Measurements from ENCODE around the gene CLCN5.
"Not testable (repeated sequence)": the region's sequence is repeated elsewhere in the genome, so short reads cannot be mapped to it uniquely, and the experiment has no call there.

Gene CLCN5

GRCh38 chrX:49999087-49999486, 76.7 kb downstream of the CLCN5 start:
- no peak for DNase-seq

GRCh38 chrX:50000937-50001542, 78.6 kb downstream of the CLCN5 start:
- no peak for DNase-seq

- DNase-seq: no peak
Observed at GRCh38 chrX:50002067-50002714, 79.8 kb downstream of the CLCN5 start.

- no peak for DNase-seq
Observed at GRCh38 chrX:50003467-50003866, 81.1 kb downstream of the CLCN5 start.

- DNase-seq: no peak
Observed at GRCh38 chrX:50003927-50004326, 81.5 kb downstream of the CLCN5 start.

- DNase-seq: not testable (repeated sequence)
Observed at GRCh38 chrX:50025591-50025990, 103.2 kb downstream of the CLCN5 start.

- no peak for DNase-seq
Observed at GRCh38 chrX:50035126-50035525, 112.7 kb downstream of the CLCN5 start.

- no peak for DNase-seq
Observed at GRCh38 chrX:50036426-50036825, 114.0 kb downstream of the CLCN5 start.

GRCh38 chrX:50045823-50046222, 123.4 kb downstream of the CLCN5 start:
- DNase-seq: no peak

GRCh38 chrX:50049228-50049627, 126.8 kb downstream of the CLCN5 start:
- no peak for DNase-seq

- DNase-seq: no peak
Observed at GRCh38 chrX:50054147-50054546, 131.8 kb downstream of the CLCN5 start.

- no peak for DNase-seq
Observed at GRCh38 chrX:50066318-50066937, 144.0 kb downstream of the CLCN5 start.

GRCh38 chrX:50067435-50068284, 145.3 kb downstream of the CLCN5 start:
- peak; percentile 44 for DNase-seq

GRCh38 chrX:50068285-50068563, 145.8 kb downstream of the CLCN5 start:
- DNase-seq: no peak

- no peak for DNase-seq
Observed at GRCh38 chrX:50068893-50069292, 146.5 kb downstream of the CLCN5 start.

- no peak for DNase-seq
Observed at GRCh38 chrX:50071494-50071893, 149.1 kb downstream of the CLCN5 start.

- DNase-seq: no peak
Observed at GRCh38 chrX:50072110-50072509, 149.7 kb downstream of the CLCN5 start.

- DNase-seq: no peak
Observed at GRCh38 chrX:50073601-50074000, 151.2 kb downstream of the CLCN5 start.

GRCh38 chrX:50075630-50076339, 153.4 kb downstream of the CLCN5 start:
- no peak for DNase-seq

- peak; percentile 4 for DNase-seq
Observed at GRCh38 chrX:50081282-50081889, 159.0 kb downstream of the CLCN5 start.

GRCh38 chrX:50082741-50083140, 160.3 kb downstream of the CLCN5 start:
- no peak for DNase-seq

GRCh38 chrX:50088645-50089044, 166.2 kb downstream of the CLCN5 start:
- DNase-seq: no peak

- no peak for DNase-seq
Observed at GRCh38 chrX:50093625-50094024, 171.2 kb downstream of the CLCN5 start.

Data from NCI-H1105 (cell line).